Loucy (cell line): ENCODE data around the gene DHRS3.

Experiments used
- H2AFZ ChIP-seq: fragments of 200-600 bp; sonication (generic); 2 replicates; pipeline ENCODE4 v1.6.0; 2016; ENCODE audit warnings: antibody characterized with exemption, mild to moderate bottlenecking, low read length, moderate library complexity
- H3F3A ChIP-seq: fragments of 200-600 bp; 2 replicates; pipeline ENCODE4 v1.6.0; 2016; ENCODE audit warnings: antibody characterized with exemption, low read depth, mild to moderate bottlenecking
- H3K27me3 ChIP-seq: fragments of 200-600 bp; sonication (generic); 2 replicates; pipeline ENCODE4 v1.6.1; 2014; ENCODE audit warnings: low read length, mild to moderate bottlenecking; ENCODE audit not compliant: insufficient read depth, poor library complexity, severe bottlenecking
- H3K36me3 ChIP-seq: fragments of 200-600 bp; sonication (generic); 2 replicates; pipeline ENCODE4 v1.6.1; 2016; ENCODE audit warnings: low read length; ENCODE audit not compliant: insufficient read depth
- H3K4me1 ChIP-seq: fragments of 200-600 bp; sonication (generic); 2 replicates; pipeline ENCODE4 v1.5.1; 2014; ENCODE audit warnings: low read length, mild to moderate bottlenecking; ENCODE audit not compliant: insufficient read depth, poor library complexity, severe bottlenecking
- H3K4me2 ChIP-seq: fragments of 200-600 bp; sonication (generic); 2 replicates; pipeline ENCODE4 v1.6.0; 2014; ENCODE audit warnings: antibody characterized with exemption, low read length, low read depth, mild to moderate bottlenecking; ENCODE audit not compliant: poor library complexity, severe bottlenecking
- H3K4me3 ChIP-seq: fragments of 200-600 bp; sonication (generic); 2 replicates; pipeline ENCODE4 v1.5.1; 2014; ENCODE audit warnings: low read length, mild to moderate bottlenecking, mixed read lengths; ENCODE audit not compliant: poor library complexity, severe bottlenecking
- H3K79me2 ChIP-seq: fragments of 200-600 bp; sonication (generic); 2 replicates; pipeline ENCODE4 v1.6.1; 2014; ENCODE audit warnings: low read length; ENCODE audit not compliant: insufficient read depth
- H3K9ac ChIP-seq: fragments of 200-600 bp; sonication (generic); 2 replicates; pipeline ENCODE4 v1.6.0; 2014; ENCODE audit warnings: mild to moderate bottlenecking, low read depth, low read length, moderate library complexity; ENCODE audit not compliant: poor library complexity, severe bottlenecking
- H3K9me2 ChIP-seq: fragments of 200-600 bp; sonication (generic); replicated peaks from 2 replicates; pipeline ENCODE4 v1.6.1; 2016; ENCODE audit warnings: low read depth, low read length, mixed read lengths
- H3K9me3 ChIP-seq: fragments of 200-600 bp; sonication (generic); 2 replicates; pipeline ENCODE4 v1.6.1; 2014; ENCODE audit warnings: mild to moderate bottlenecking, antibody characterized with exemption, low read length, low read depth; ENCODE audit not compliant: insufficient read depth
- H4K20me1 ChIP-seq: fragments of 200-600 bp; sonication (generic); 2 replicates; pipeline ENCODE4 v1.6.0; 2014; ENCODE audit warnings: antibody characterized with exemption, low read length, mild to moderate bottlenecking; ENCODE audit not compliant: insufficient read depth, poor library complexity, severe bottlenecking
- EZH2phosphoT487 ChIP-seq: fragments of 200-600 bp; IDR thresholded peaks from 2 replicates; pipeline ENCODE4 v1.6.1; 2018; ENCODE audit warnings: antibody characterized with exemption, mild to moderate bottlenecking, moderate library complexity, borderline replicate concordance
- TF ChIP-seq, protein P1 (sequence below): fragments of 200-600 bp; sonication (generic); conservative IDR thresholded peaks from 2 replicates; pipeline ENCODE4 v1.5.1; 2014; ENCODE audit warnings: mild to moderate bottlenecking, antibody characterized with exemption, low read length

Gene DHRS3

DNA sequence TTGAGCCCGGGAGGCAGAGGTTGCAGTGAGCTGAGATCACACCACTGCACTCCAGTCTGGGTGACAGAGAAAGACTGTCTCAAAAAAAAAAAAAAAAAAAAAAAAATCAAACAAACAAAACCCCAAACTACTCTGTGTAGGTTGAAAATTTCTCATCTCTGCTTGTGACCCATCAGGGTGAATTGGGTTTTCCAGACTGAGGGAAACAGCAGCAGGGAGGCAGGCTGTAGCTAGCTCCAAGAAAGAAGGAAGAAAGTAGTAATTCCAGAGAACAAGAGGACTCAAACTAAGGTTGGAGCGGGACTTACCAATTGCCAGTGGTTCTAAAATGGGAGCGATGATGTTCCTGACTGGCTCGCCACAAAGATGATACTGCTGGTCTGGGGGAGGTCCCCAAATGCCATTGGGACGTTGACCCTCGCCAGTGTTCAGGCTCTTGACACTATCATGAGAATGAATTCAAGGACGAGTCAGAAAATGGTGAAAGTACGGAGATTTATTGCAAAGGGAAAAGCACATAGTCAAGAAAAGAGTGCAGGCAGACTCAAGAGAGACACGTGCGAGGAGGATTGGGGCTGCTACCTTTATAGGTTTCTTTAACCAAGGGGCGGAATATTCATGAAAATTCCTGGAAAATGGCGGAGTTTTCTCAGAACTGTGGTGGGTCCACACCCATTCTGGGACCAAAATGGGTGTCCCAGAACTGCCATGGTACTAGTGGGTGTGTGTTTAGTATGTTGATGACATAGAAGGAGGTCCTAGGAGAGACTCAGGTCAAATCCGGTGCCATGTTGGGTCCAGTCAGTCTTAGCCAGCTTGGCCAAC, 39.3 kb upstream of the DHRS3 start:
- Histone ChIP-seq H3K4me1 (peaks cover 5% of the 10 kb centered on the region), H3K4me3 (no peak overlapping the region), H2AFZ (no peak overlapping the region), H3K9ac (no peak overlapping the region), H3K9me3 (no peaks in the 10 kb centered on the region), H3K36me3 (no peaks in the 10 kb centered on the region), H3K27me3 (no peaks in the 10 kb centered on the region), H3K79me2 (no peaks in the 10 kb centered on the region), H3K4me2 (no peak overlapping the region), H3F3A (no peaks in the 10 kb centered on the region), H4K20me1 (no peaks in the 10 kb centered on the region), H3K9me2 (no peaks in the 10 kb centered on the region)
- TF ChIP-seq, protein P1, sequence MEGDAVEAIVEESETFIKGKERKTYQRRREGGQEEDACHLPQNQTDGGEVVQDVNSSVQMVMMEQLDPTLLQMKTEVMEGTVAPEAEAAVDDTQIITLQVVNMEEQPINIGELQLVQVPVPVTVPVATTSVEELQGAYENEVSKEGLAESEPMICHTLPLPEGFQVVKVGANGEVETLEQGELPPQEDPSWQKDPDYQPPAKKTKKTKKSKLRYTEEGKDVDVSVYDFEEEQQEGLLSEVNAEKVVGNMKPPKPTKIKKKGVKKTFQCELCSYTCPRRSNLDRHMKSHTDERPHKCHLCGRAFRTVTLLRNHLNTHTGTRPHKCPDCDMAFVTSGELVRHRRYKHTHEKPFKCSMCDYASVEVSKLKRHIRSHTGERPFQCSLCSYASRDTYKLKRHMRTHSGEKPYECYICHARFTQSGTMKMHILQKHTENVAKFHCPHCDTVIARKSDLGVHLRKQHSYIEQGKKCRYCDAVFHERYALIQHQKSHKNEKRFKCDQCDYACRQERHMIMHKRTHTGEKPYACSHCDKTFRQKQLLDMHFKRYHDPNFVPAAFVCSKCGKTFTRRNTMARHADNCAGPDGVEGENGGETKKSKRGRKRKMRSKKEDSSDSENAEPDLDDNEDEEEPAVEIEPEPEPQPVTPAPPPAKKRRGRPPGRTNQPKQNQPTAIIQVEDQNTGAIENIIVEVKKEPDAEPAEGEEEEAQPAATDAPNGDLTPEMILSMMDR, result no peak
- TF ChIP-seq EZH2phosphoT487, result no peak

DNA sequence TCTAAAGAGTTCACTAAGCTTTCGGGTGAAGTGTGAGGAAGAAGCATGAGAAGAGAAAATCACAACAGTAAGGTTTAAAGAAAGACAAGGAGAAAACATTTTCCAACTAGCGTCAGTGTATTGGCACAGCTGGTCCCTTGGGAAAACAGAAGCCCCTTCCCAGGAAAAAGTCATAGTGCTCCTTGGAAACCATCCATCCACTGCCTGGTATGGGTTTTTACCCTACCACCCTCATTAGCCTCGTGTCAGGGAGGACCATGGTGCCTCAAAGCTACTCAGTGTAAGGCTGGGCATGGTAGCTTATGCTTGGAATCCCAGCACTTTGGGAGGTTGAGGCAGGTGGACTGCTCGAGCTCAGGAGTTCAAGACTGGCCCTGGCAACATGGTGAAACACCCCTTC, 38.6 kb upstream of the DHRS3 start:
- H3K4me1 ChIP-seq, result peaks cover 5% of the 10 kb centered on the region
- H3K9me3 ChIP-seq, result no peaks in the 10 kb centered on the region
- H3K27me3 ChIP-seq, result no peaks in the 10 kb centered on the region
- no peak overlapping the region for H2AFZ ChIP-seq
- no peak overlapping the region for H3K4me2 ChIP-seq
- no peak overlapping the region for H3K4me3 ChIP-seq
- H3K79me2 ChIP-seq, result no peaks in the 10 kb centered on the region
- H3F3A ChIP-seq, result no peaks in the 10 kb centered on the region
- no peak overlapping the region for H3K9ac ChIP-seq
- H3K36me3 ChIP-seq, result no peaks in the 10 kb centered on the region
- no peaks in the 10 kb centered on the region for H4K20me1 ChIP-seq
- TF ChIP-seq EZH2phosphoT487, result no peak
- TF ChIP-seq, protein P1, result no peak
- no peaks in the 10 kb centered on the region for H3K9me2 ChIP-seq

DNA sequence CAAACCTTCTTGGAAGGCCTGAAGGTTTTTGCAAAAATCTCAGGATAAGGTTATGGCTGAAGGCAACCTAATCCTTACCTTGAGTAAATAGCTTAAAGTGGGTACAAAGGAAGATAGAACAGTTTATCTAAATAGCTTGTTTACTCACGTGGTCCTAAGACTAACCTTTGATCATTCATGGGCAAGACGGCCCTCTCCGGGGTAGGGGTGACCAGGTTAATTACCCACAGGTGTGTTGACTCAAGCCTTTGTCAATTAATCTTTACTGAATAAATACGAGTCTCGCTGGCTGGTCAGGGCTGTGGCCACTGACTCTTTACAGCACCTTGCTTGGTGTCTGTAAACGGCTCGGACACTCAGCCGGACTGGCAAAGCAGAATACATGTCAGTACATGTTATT, 36.6 kb upstream of the DHRS3 start:
- H3K9ac ChIP-seq, result no peak overlapping the region
- H3K36me3 ChIP-seq, result no peaks in the 10 kb centered on the region
- H3K4me2 ChIP-seq, result no peak overlapping the region
- no peaks in the 10 kb centered on the region for H3F3A ChIP-seq
- TF ChIP-seq EZH2phosphoT487, result no peak
- TF ChIP-seq, protein P1, result no peak
- no peaks in the 10 kb centered on the region for H3K79me2 ChIP-seq
- no peaks in the 10 kb centered on the region for H3K9me3 ChIP-seq
- H3K27me3 ChIP-seq, result no peaks in the 10 kb centered on the region
- no peak overlapping the region for H3K4me3 ChIP-seq
- no peaks in the 10 kb centered on the region for H4K20me1 ChIP-seq
- no peaks in the 10 kb centered on the region for H3K9me2 ChIP-seq
- H2AFZ ChIP-seq, result no peak overlapping the region
- peaks cover 5% of the 10 kb centered on the region for H3K4me1 ChIP-seq
